Memory B cell (primary cell): ENCODE measurements around the gene RGS6.

ENCODE experiments used
- ATAC-seq: fragments of 150-1000 bp; cut with Tn5 transposase; 2 replicates; pipeline ENCODE4 v1.10.0; 2021; ENCODE audit warnings: low read depth, mild to moderate bottlenecking, moderate library complexity
- DNase-seq, 2 donors: peaks; one replicate each; pipeline ENCODE4 v3.0.0; 2022; ENCODE audit warnings: low spot score in 2 of 2
- H3K27ac Mint-ChIP-seq: one replicate; pipeline ENCODE4 v1.8.0; 2022; ENCODE audit warnings: mild to moderate bottlenecking, moderate library complexity, mixed read lengths
- H3K27me3 Mint-ChIP-seq: one replicate; pipeline ENCODE4 v1.8.0; 2022; ENCODE audit warnings: mixed read lengths
- H3K36me3 Mint-ChIP-seq: one replicate; pipeline ENCODE4 v1.8.0; 2022; ENCODE audit warnings: mild to moderate bottlenecking, mixed read lengths
- H3K4me1 Mint-ChIP-seq: one replicate; pipeline ENCODE4 v1.8.0; 2022; ENCODE audit warnings: mixed read lengths
- H3K4me3 Mint-ChIP-seq: one replicate; pipeline ENCODE4 v1.8.0; 2022; ENCODE audit warnings: mild to moderate bottlenecking, moderate library complexity, mixed read lengths
- H3K9me3 Mint-ChIP-seq: one replicate; pipeline ENCODE4 v1.8.0; 2022; ENCODE audit warnings: mixed read lengths

Gene RGS6

GRCh38 chr14:72292689-72293024 is 360.4 kb downstream of the RGS6 start:
- Mint-ChIP-seq H3K4me1 (no peaks in the 10 kb centered on the region), H3K9me3 (no peaks in the 10 kb centered on the region), H3K36me3 (no peaks in the 10 kb centered on the region), H3K27ac (no peak overlapping the region), H3K4me3 (no peak overlapping the region), H3K27me3 (peaks cover 10% of the 10 kb centered on the region)
- ATAC-seq, result no peak
- no peak for DNase-seq

GRCh38 chr14:72301352-72301751 is 369.1 kb downstream of the RGS6 start:
- no peak overlapping the region for H3K4me3 Mint-ChIP-seq
- no peak for DNase-seq
- peaks cover 2% of the 10 kb centered on the region for H3K36me3 Mint-ChIP-seq
- H3K27ac Mint-ChIP-seq, result no peak overlapping the region
- no peak for ATAC-seq
- no peaks in the 10 kb centered on the region for H3K4me1 Mint-ChIP-seq
- H3K9me3 Mint-ChIP-seq, result peaks cover 11% of the 10 kb centered on the region
- H3K27me3 Mint-ChIP-seq, result peaks cover 21% of the 10 kb centered on the region

DNA sequence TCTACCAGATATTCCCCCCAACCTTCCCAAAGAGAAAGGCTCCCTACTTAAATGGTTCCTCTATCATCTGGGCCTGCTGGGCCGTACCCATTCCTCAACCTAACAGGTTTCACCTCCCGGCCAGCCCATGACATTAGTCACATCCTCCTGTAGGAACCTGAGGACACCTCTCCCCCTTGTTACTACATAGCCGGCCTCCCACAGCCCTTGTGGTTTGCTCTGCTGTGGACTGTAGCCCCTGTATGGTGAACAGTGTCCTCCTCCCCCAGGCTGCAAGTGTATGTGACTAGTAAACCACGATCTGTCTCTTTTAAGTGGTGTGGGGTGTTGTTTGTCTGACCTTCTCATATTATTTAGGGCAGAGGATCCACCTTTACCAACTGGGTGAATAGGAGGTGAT is 371.7 kb downstream of the RGS6 start:
- no peak for ATAC-seq
- peaks cover 12% of the 10 kb centered on the region for H3K9me3 Mint-ChIP-seq
- no peaks in the 10 kb centered on the region for H3K4me1 Mint-ChIP-seq
- no peak for DNase-seq
- peaks cover 28% of the 10 kb centered on the region for H3K27me3 Mint-ChIP-seq
- H3K4me3 Mint-ChIP-seq, result no peak overlapping the region
- no peak overlapping the region for H3K27ac Mint-ChIP-seq
- H3K36me3 Mint-ChIP-seq, result peaks cover 2% of the 10 kb centered on the region

- H3K27me3 Mint-ChIP-seq, result peaks cover 28% of the 10 kb centered on the region
- H3K36me3 Mint-ChIP-seq, result peaks cover 2% of the 10 kb centered on the region
- H3K9me3 Mint-ChIP-seq, result peaks cover 12% of the 10 kb centered on the region
- H3K4me3 Mint-ChIP-seq, result no peak overlapping the region
- ATAC-seq (no peak), DNase-seq (no peak)
- H3K27ac Mint-ChIP-seq, result no peak overlapping the region
- H3K4me1 Mint-ChIP-seq, result no peaks in the 10 kb centered on the region
These were observed 373.3 kb downstream of the RGS6 start for GRCh38 chr14:72305561-72305960.

DNA sequence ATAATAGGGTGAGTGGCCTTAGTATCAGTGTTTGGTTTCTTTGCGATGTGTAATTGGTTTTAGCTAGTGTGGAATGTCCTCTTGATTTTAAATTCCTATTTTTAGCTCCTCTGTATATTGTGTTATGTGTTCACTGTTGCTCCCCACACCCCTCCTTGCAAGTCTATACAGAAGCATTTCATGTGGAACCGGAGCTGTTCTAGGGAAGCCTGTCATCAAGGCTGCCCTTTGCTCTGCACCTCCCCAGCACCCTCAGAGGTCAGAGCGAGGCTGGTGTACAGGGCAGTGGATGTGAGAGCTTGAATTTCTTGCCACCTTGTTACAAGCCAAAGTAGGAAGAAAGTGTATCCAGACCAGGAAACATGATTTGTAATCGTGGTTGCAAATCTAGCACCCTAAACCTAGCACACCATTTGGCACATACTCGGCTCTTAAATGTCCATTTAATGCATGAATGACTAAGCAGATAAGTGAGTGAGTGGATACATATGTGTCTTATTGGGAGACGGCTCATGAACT is 376.8 kb downstream of the RGS6 start:
- peaks cover 27% of the 10 kb centered on the region for H3K27me3 Mint-ChIP-seq
- no peaks in the 10 kb centered on the region for H3K4me1 Mint-ChIP-seq
- H3K4me3 Mint-ChIP-seq, result no peak overlapping the region
- H3K9me3 Mint-ChIP-seq, result peaks cover 9% of the 10 kb centered on the region
- peaks cover 2% of the 10 kb centered on the region for H3K36me3 Mint-ChIP-seq
- ATAC-seq (no peak), DNase-seq (no peak)
- H3K27ac Mint-ChIP-seq, result no peak overlapping the region

- H3K4me3 Mint-ChIP-seq, result no peak overlapping the region
- no peak for ATAC-seq
- no peaks in the 10 kb centered on the region for H3K4me1 Mint-ChIP-seq
- DNase-seq, result no peak
- H3K27ac Mint-ChIP-seq, result no peak overlapping the region
- no peaks in the 10 kb centered on the region for H3K36me3 Mint-ChIP-seq
- H3K27me3 Mint-ChIP-seq, result peaks cover 24% of the 10 kb centered on the region
- H3K9me3 Mint-ChIP-seq, result peaks cover 3% of the 10 kb centered on the region
These were observed 378.9 kb downstream of the RGS6 start for GRCh38 chr14:72311116-72311515.

DNA sequence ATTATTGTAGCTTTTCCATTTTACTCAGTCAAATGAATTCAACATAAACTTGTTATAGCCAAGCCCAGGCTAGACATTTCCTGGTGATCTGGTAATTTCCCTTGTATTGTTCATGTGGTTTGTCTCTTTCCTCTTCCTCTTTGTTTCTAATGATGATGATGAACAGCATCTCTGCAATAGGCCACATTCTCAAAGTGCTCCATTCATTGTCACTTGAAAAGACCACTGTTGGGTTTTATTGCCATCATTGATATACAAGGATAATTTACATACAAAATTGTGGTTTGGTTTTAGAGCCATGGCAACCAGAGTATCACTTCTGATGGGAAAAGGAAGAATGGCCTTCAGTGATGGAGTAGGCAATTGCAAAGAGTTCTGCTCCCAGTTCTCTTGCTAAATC is 379.3 kb downstream of the RGS6 start:
- H3K27me3 Mint-ChIP-seq, result peaks cover 23% of the 10 kb centered on the region
- H3K36me3 Mint-ChIP-seq, result no peaks in the 10 kb centered on the region
- no peak for ATAC-seq
- DNase-seq, result no peak
- H3K9me3 Mint-ChIP-seq, result peaks cover 1% of the 10 kb centered on the region
- H3K27ac Mint-ChIP-seq, result no peak overlapping the region
- no peak overlapping the region for H3K4me3 Mint-ChIP-seq
- no peaks in the 10 kb centered on the region for H3K4me1 Mint-ChIP-seq

GRCh38 chr14:72314808-72315435 is 382.7 kb downstream of the RGS6 start:
- no peak for ATAC-seq
- DNase-seq, result no peak
- H3K4me1 Mint-ChIP-seq, result no peaks in the 10 kb centered on the region
- no peaks in the 10 kb centered on the region for H3K36me3 Mint-ChIP-seq
- H3K27ac Mint-ChIP-seq, result no peak overlapping the region
- peaks cover 17% of the 10 kb centered on the region for H3K27me3 Mint-ChIP-seq
- peaks cover 1% of the 10 kb centered on the region for H3K9me3 Mint-ChIP-seq
- H3K4me3 Mint-ChIP-seq, result no peak overlapping the region

DNA sequence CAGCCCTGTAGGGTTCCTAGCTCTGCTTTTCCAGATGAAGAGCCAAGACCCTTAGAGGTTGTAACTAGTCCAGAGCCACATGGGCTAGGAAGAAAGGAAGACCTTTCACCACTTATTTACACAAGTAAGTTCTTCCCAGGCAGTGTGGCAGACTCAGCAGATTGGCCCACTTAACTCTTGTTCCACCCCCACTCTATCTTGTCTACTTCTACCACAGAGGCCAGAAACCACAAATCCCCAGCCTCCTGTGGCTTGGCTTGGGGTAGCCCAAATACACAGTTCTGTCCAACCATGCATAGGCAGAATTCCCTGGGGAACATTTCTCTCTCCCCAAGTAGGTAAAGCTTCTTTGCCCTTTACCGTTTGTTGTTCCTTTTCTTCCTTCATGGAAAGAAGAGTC is 383.5 kb downstream of the RGS6 start:
- H3K36me3 Mint-ChIP-seq, result no peaks in the 10 kb centered on the region
- no peaks in the 10 kb centered on the region for H3K4me1 Mint-ChIP-seq
- ATAC-seq (no peak), DNase-seq (no peak)
- H3K9me3 Mint-ChIP-seq, result peaks cover 1% of the 10 kb centered on the region
- H3K27me3 Mint-ChIP-seq, result peaks cover 14% of the 10 kb centered on the region
- no peak overlapping the region for H3K27ac Mint-ChIP-seq
- H3K4me3 Mint-ChIP-seq, result no peak overlapping the region

GRCh38 chr14:72318648-72319047 is 386.4 kb downstream of the RGS6 start:
- ATAC-seq (no peak), DNase-seq (no peak)
- Mint-ChIP-seq H3K4me1 (no peaks in the 10 kb centered on the region), H3K9me3 (peaks cover 1% of the 10 kb centered on the region), H3K27me3 (peaks cover 12% of the 10 kb centered on the region), H3K36me3 (no peaks in the 10 kb centered on the region), H3K4me3 (no peak overlapping the region), H3K27ac (no peak overlapping the region)

DNA sequence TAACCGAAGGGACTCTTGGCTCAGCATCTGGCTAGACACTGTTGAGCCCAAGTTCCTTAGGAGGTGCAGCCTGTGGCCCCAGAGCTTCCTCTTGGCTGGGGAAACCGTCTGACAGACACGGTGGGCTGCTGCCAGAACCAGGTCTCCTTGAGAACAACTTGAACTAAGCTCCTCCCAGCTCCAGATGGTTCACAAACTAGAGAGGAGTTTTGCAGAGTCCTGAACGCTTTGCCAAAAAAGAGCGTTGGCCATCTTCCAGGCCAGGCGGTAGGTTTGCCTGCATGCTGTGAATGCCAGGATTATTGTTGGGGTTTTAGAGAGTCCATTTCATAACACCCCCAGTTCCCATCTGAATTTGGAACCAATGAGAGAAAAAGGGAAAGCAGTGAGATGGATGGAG is 399.8 kb downstream of the RGS6 start:
- Mint-ChIP-seq H3K4me3 (no peak overlapping the region), H3K9me3 (no peaks in the 10 kb centered on the region), H3K27ac (no peak overlapping the region), H3K36me3 (no peaks in the 10 kb centered on the region), H3K4me1 (no peaks in the 10 kb centered on the region), H3K27me3 (peaks cover 11% of the 10 kb centered on the region)
- no peak for DNase-seq
- ATAC-seq, result no peak

GRCh38 chr14:72332871-72333270 is 400.6 kb downstream of the RGS6 start:
- Mint-ChIP-seq H3K27me3 (peaks cover 11% of the 10 kb centered on the region), H3K36me3 (no peaks in the 10 kb centered on the region), H3K27ac (no peak overlapping the region), H3K4me3 (no peak overlapping the region), H3K9me3 (no peaks in the 10 kb centered on the region), H3K4me1 (no peaks in the 10 kb centered on the region)
- no peak for DNase-seq
- no peak for ATAC-seq

DNA sequence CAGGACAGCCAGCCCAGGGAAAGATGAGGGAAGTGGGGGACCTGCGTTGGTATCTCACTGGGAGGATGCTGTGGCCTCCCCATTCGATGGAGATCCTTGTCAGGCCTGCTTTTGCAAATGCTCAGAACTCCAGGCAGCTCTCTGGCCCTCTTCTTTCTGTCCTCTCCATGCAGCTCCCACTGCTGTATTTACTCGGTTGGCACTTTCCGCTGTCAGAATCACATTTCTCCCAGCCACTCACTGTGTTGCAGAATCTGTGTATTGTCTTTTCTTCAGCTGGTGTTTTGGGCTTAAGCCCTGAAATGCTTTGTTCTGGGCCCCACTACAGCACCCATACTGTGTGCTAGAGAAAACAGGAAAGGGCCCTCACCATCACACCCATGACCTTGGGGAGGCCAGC is 401.1 kb downstream of the RGS6 start:
- ATAC-seq (no peak), DNase-seq (no peak)
- no peaks in the 10 kb centered on the region for H3K36me3 Mint-ChIP-seq
- H3K27ac Mint-ChIP-seq, result no peak overlapping the region
- H3K9me3 Mint-ChIP-seq, result peaks cover 2% of the 10 kb centered on the region
- H3K27me3 Mint-ChIP-seq, result peaks cover 13% of the 10 kb centered on the region
- H3K4me1 Mint-ChIP-seq, result no peaks in the 10 kb centered on the region
- no peak overlapping the region for H3K4me3 Mint-ChIP-seq

GRCh38 chr14:72336311-72336980 is 404.2 kb downstream of the RGS6 start:
- Mint-ChIP-seq H3K4me1 (no peaks in the 10 kb centered on the region), H3K27ac (no peak overlapping the region), H3K4me3 (no peak overlapping the region), H3K27me3 (peaks cover 25% of the 10 kb centered on the region), H3K9me3 (peaks cover 2% of the 10 kb centered on the region), H3K36me3 (no peaks in the 10 kb centered on the region)
- no peak for DNase-seq
- no peak for ATAC-seq

DNA sequence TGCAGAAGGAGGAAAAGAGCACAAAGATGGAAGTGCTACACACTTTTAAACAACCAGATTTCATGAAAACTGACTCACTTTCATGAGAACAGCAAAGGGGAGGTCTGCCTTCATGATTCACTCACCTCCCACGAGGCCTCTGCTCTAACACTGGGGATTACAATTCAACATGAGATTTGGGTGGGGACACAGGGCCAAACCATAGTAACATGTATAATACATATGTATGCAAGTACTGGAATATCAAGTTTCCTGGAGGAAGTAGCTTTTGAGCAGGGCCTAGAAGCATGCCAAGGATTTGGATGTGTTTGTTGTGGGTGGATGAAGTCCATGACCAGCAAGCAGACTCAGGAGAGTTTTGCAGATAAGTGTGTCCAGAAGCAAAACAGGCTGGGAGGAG is 409.0 kb downstream of the RGS6 start:
- Mint-ChIP-seq H3K9me3 (peaks cover 2% of the 10 kb centered on the region), H3K27me3 (peaks cover 18% of the 10 kb centered on the region), H3K36me3 (no peaks in the 10 kb centered on the region), H3K27ac (no peak overlapping the region), H3K4me3 (no peak overlapping the region), H3K4me1 (no peaks in the 10 kb centered on the region)
- ATAC-seq (no peak), DNase-seq (no peak)
